Small intestine (tissue), 7 donors: ENCODE data around the gene EMC6. TPM values are rescaled to one million over a fixed set of nuclear protein-coding genes. Genes with fewer than 3 reads are reported as not detected.

Experiments used
- DNase-seq, 2 donors: peaks; one replicate each; pipeline versions ENCODE4 v3.0.0 to v3.0.0-alpha.2; 2013
- FAIRE-seq: peaks from 2 replicates; lab custom pipeline; 2012; peaks lifted over from hg19 to GRCh38; lab: Jason Lieb, UNC
- H3K27ac ChIP-seq, 3 donors: one replicate each; pipeline ENCODE4 v1.5.1; 2013; ENCODE audit warnings: low read length in 2 of 3, mild to moderate bottlenecking in 2 of 3, control low read depth in 1 of 3, inconsistent platforms in 1 of 3, low read depth in 1 of 3, moderate library complexity in 1 of 3
- H3K27me3 ChIP-seq, 3 donors: one replicate each; pipeline ENCODE4 v1.6.1; 2013; ENCODE audit warnings: low read length in 3 of 3, inconsistent platforms in 1 of 3; ENCODE audit not compliant: control insufficient read depth in 3 of 3, insufficient read depth in 3 of 3
- H3K36me3 ChIP-seq, 3 donors: one replicate each; pipeline ENCODE4 v1.6.1; 2013; ENCODE audit warnings: low read length in 3 of 3, inconsistent platforms in 1 of 3, low read depth in 1 of 3, mild to moderate bottlenecking in 1 of 3, moderate library complexity in 1 of 3; ENCODE audit not compliant: control insufficient read depth in 3 of 3, insufficient read depth in 2 of 3
- H3K4me1 ChIP-seq, 3 donors: one replicate each; pipeline ENCODE4 v1.6.1; 2013; ENCODE audit warnings: low read length in 2 of 3, inconsistent platforms in 1 of 3, low read depth in 1 of 3, mild to moderate bottlenecking in 1 of 3, moderate library complexity in 1 of 3; ENCODE audit not compliant: control insufficient read depth in 3 of 3, insufficient read depth in 2 of 3
- H3K4me3 ChIP-seq, 3 donors: one replicate each; pipeline ENCODE4 v1.5.1; 2013; ENCODE audit warnings: low read length in 3 of 3, control low read depth in 1 of 3, inconsistent platforms in 1 of 3, low read depth in 1 of 3, mild to moderate bottlenecking in 1 of 3, moderate library complexity in 1 of 3
- H3K9me3 ChIP-seq, 2 donors: one replicate each; pipeline ENCODE4 v1.6.1; 2013; ENCODE audit warnings: low read depth in 1 of 2, low read length in 1 of 2; ENCODE audit not compliant: control insufficient read depth in 2 of 2, insufficient read depth in 1 of 2
- WGBS, 3 donors: extraction: QIAGEN DNeasy Blood & Tissue Kit; methylation state at CpG; one replicate each; pipeline ENCODE4 v1.1.7; 2013; 5-methylcytosine and 5-hydroxymethylcytosine counted together
- polyA plus RNA-seq, 4 donors: library from polyadenylated mRNA; stranded (reverse) in 3 of 4; unstranded in 1 of 4; fragments of 200-250 nt in 3 of 4; fragments of 120-200 nt in 1 of 4; gene quantifications; one replicate each; pipeline versions ENCODE4 v1.2.1 to v1.2.3, GENCODE V29; 2013
- donor health status: healthy with polysubstance abuse.
- donor health status: control.
- donor health status: control.
- donor health status: Bipolar disorder and iron deficiency.
- donor health status: healthy.

EMC6 gene
- polyA plus RNA-seq, 4 donors, result 40.0 to 85.4 (median 71.9) TPM

DNA sequence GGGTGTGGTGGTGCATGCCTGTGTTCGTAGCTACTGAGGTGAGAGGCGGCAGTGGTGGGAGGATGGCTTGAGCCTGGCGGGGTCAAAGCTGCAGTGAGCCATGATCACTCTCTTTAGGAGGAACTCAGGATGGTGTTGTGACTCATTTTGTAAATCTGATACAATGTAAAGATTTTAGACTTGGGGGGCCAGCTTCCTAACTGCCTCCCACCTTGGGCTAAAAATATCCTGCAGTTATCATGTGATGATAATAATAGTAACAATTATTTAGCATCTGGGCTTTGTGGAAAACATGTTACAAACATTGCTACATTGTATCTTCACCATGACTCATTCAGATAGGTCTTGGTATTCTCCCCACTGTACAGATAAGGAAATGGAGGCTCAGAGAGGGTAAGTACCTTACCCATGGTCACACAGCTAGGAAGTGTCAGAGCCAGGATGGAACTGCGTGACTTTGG is 24.7 kb upstream of the EMC6 start:
- no peak overlapping the region for H3K27ac ChIP-seq
- no peaks in the 10 kb centered on the region for H3K27me3 ChIP-seq
- DNase-seq (no peak), FAIRE-seq (no peak)
- no peak overlapping the region for H3K4me3 ChIP-seq
- H3K4me1 ChIP-seq, result no peaks in the 10 kb centered on the region
- H3K9me3 ChIP-seq, result no peaks in the 10 kb centered on the region
- peaks cover 0 to 67% (median 0%) of the 10 kb centered on the region in 3 donors for H3K36me3 ChIP-seq
- 85 to 90% (median 88%) methylated on average over 4 of the region's 4 CpGs for WGBS, 3 donors

- H3K27ac ChIP-seq, result no peak overlapping the region
- no peaks in the 10 kb centered on the region for H3K27me3 ChIP-seq
- DNase-seq, result no peak
- WGBS, 3 donors, result 61 to 83% (median 81%) methylated on average over 5 of the region's 5 CpGs
- peaks cover 0 to 74% (median 0%) of the 10 kb centered on the region in 3 donors for H3K36me3 ChIP-seq
- no peak overlapping the region for H3K4me3 ChIP-seq
- H3K9me3 ChIP-seq, result no peaks in the 10 kb centered on the region
- no peaks in the 10 kb centered on the region for H3K4me1 ChIP-seq
- no peak for FAIRE-seq
Observed at GRCh38 chr17:3645310-3645709, 23.3 kb upstream of the EMC6 start.

- H3K4me1 ChIP-seq, result no peaks in the 10 kb centered on the region
- no peaks in the 10 kb centered on the region for H3K27me3 ChIP-seq
- no peak overlapping the region for H3K27ac ChIP-seq
- FAIRE-seq, result no peak
- no peak overlapping the region for H3K4me3 ChIP-seq
- WGBS, 3 donors, result 77 to 82% (median 78%) methylated on average over 12 of the region's 12 CpGs
- H3K36me3 ChIP-seq, result peaks cover 0 to 69% (median 0%) of the 10 kb centered on the region in 3 donors
- no peak for DNase-seq
- H3K9me3 ChIP-seq, result no peaks in the 10 kb centered on the region
Observed at GRCh38 chr17:3647251-3647650, 21.4 kb upstream of the EMC6 start.

DNA sequence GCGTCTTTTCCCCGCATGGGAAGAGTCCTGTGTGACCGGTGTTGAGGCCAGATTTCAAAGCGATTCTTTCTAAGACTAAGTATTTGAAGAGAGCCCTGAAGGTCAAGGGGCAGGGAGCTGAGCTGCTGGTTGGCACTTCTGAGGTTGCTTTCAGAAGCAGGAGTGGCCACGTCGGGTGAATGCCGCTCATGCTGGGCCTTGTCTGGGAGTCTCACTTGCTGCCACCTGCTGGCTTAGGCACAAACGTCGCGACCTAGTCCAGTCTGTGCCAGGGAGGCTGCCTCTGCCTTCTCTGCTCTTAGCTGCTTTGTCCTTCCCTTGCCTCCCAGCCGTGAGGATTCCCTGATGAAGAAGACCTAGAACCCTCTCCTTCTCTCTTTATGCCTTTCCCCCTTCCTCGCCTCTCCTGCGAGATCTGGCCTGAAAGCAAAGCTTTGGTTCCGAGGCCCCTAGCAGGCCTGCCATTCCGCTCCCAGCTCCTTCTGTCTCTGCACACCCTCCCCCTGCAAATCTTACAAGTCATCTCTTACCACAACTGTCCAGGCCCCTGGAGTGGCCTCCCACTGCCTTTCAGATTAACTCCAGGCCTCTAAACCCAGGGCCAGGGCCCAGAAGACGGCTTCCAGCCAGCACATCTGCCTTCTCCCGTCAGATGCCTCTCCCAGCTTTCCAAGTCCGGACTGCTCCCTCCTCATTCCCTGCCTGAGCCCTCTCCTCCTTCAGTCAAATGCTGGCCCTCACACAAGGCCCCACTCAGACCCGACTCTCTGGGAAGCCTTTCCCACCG is 20.6 kb upstream of the EMC6 start:
- Histone ChIP-seq H3K4me1 (no peaks in the 10 kb centered on the region), H3K9me3 (no peaks in the 10 kb centered on the region), H3K27ac (no peak overlapping the region), H3K27me3 (no peaks in the 10 kb centered on the region), H3K4me3 (no peak overlapping the region), H3K36me3 (peaks cover 0 to 63% (median 0%) of the 10 kb centered on the region in 3 donors)
- 61 to 65% (median 64%) methylated on average over 20 of the region's 20 CpGs for WGBS, 3 donors
- DNase-seq, result peak; percentile 66 to 73
- FAIRE-seq, result no peak

- H3K4me1 ChIP-seq, result peaks cover 0 to 9% (median 2%) of the 10 kb centered on the region in 3 donors
- peaks cover 0 to 57% (median 2%) of the 10 kb centered on the region in 3 donors for H3K36me3 ChIP-seq
- DNase-seq (no peak), FAIRE-seq (no peak)
- WGBS, 3 donors, result 82 to 88% (median 85%) methylated on average over 6 to 11 of the region's 11 CpGs
- no peak overlapping the region for H3K27ac ChIP-seq
- no peak overlapping the region for H3K4me3 ChIP-seq
- no peaks in the 10 kb centered on the region for H3K27me3 ChIP-seq
- no peaks in the 10 kb centered on the region for H3K9me3 ChIP-seq
Observed at GRCh38 chr17:3655766-3656165, 12.8 kb upstream of the EMC6 start.

DNA sequence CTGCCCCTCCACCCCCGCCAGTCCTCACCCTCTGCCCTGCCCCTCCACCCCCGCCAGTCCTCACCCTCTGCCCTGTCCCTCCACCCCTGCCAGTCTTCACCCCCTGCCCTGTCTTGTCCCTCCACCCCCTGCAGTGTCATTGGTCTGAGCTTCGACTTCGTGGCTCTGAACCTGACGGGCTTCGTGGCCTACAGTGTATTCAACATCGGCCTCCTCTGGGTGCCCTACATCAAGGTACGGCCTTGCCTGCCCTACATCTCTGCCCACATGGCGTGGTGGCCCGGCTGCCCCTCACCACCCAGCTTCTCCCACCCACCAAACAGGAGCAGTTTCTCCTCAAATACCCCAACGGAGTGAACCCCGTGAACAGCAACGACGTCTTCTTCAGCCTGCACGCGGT is 12.3 kb upstream of the EMC6 start:
- 88 to 91% (median 89%) methylated on average over 14 to 16 of the region's 16 CpGs for WGBS, 3 donors
- DNase-seq (no peak), FAIRE-seq (no peak)
- no peaks in the 10 kb centered on the region for H3K27me3 ChIP-seq
- no peak overlapping the region for H3K4me3 ChIP-seq
- no peaks in the 10 kb centered on the region for H3K9me3 ChIP-seq
- H3K36me3 ChIP-seq, result peaks cover 0 to 58% (median 2%) of the 10 kb centered on the region in 3 donors
- H3K4me1 ChIP-seq, result peaks cover 0 to 9% (median 2%) of the 10 kb centered on the region in 3 donors
- H3K27ac ChIP-seq, result no peak overlapping the region

GRCh38 chr17:3656755-3657587 is 11.6 kb upstream of the EMC6 start:
- FAIRE-seq, result no peak
- H3K36me3 ChIP-seq, result peaks cover 0 to 62% (median 2%) of the 10 kb centered on the region in 3 donors

DNA sequence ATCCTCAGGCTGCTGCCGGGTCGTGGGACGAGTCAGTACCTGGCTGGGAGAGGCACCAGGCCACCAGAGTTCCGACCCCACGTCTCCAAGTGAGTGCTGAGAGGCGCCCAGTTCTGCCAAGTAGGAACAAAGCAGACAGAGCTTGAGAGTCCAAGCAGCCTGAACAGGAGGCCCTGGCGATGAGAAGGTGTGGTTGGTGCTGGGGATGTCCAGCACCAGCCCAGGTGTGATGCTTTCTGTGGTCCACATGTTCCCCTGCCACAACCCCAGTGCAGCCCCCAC is 11.1 kb upstream of the EMC6 start:
- Histone ChIP-seq H3K27ac (no peak overlapping the region), H3K4me3 (no peak overlapping the region), H3K9me3 (no peaks in the 10 kb centered on the region), H3K4me1 (peaks cover 0 to 9% (median 2%) of the 10 kb centered on the region in 3 donors), H3K36me3 (peaks cover 2 to 66% (median 3%) of the 10 kb centered on the region in 3 donors), H3K27me3 (no peaks in the 10 kb centered on the region)
- DNase-seq (no peak), FAIRE-seq (no peak)
- WGBS, 3 donors, result 84 to 86% (median 86%) methylated on average over 7 of the region's 7 CpGs

More at GRCh38 chr17:3656755-3657587, 11.6 kb upstream of the EMC6 start:
- Histone ChIP-seq H3K4me3 (no peak overlapping the region), H3K27ac (no peak overlapping the region), H3K27me3 (no peaks in the 10 kb centered on the region), H3K4me1 (peaks cover 0 to 9% (median 2%) of the 10 kb centered on the region in 3 donors), H3K9me3 (no peaks in the 10 kb centered on the region)
- 77 to 85% (median 84%) methylated on average over 15 to 16 of the region's 16 CpGs for WGBS, 3 donors
- DNase-seq, result no peak
